Endothelial cell of umbilical vein (primary cell): ENCODE results near the gene LTF. TPM values are rescaled to one million over a fixed set of nuclear protein-coding genes. Genes with fewer than 3 reads are reported as not detected.

Source experiments
- BruUV-seq: library from RNA; stranded (reverse); fragments of 400-500 nt; replicated peaks from 2 replicates; lab custom pipeline; 2021; lab: Mats Ljungman, UMichigan
- CTCF ChIA-PET: fragments of 300-600, 350-600 bp; sonication (Branson Sonifier 250); formaldehyde crosslinking; loops from one replicate; lab custom pipeline; 2021; ENCODE audit warnings: antibody characterized with exemption, inconsistent platforms; lab: Charles Lee
- POLR2A ChIA-PET: fragments of 300-600, 350-600 bp; sonication (Branson Sonifier 250); formaldehyde crosslinking; loops from one replicate; lab custom pipeline; 2021; ENCODE audit warnings: antibody characterized with exemption, inconsistent platforms; lab: Charles Lee
- DNase-seq: peaks from one replicate; pipeline ENCODE4 v3.0.0-alpha.2; 2011; ENCODE audit warnings: low read depth, low spot score
- FAIRE-seq: peaks from 2 replicates; lab custom pipeline; 2011; peaks lifted over from hg19 to GRCh38; lab: Jason Lieb, UNC
- H2AFZ ChIP-seq: 2 replicates; pipeline ENCODE4 v1.6.0; 2012; ENCODE audit warnings: low read depth, low read length, control low read depth, inconsistent platforms
- H3K27ac ChIP-seq: 2 replicates; pipeline ENCODE4 v1.5.1; 2011; ENCODE audit warnings: low read depth, mild to moderate bottlenecking, control low read depth, low read length, moderate library complexity; ENCODE audit not compliant: insufficient read depth
- H3K27me3 ChIP-seq, 2 experiments: 2 replicates each; pipeline versions ENCODE4 v1.6.0 to v1.6.1; 2011; ENCODE audit warnings: low read length in 2 of 2, mixed read lengths in 1 of 2; ENCODE audit not compliant: control insufficient read depth in 2 of 2, insufficient read depth in 2 of 2
- H3K36me3 ChIP-seq, 2 experiments: 2 replicates in 1 of 2; 3 replicates in 1 of 2; pipeline ENCODE4 v1.5.1; 2011; ENCODE audit warnings: low read length in 2 of 2, mild to moderate bottlenecking in 1 of 2, moderate library complexity in 1 of 2; ENCODE audit not compliant: control insufficient read depth in 2 of 2, insufficient read depth in 2 of 2; ENCODE audit errors: extremely low read depth in 1 of 2
- H3K4me1 ChIP-seq: 3 replicates; pipeline ENCODE4 v1.5.1; 2011; ENCODE audit warnings: mild to moderate bottlenecking, low read length; ENCODE audit not compliant: control insufficient read depth, insufficient read depth; ENCODE audit errors: extremely low read depth
- H3K4me2 ChIP-seq: 2 replicates; pipeline ENCODE4 v1.6.1; 2011; ENCODE audit warnings: low read length, control low read depth, mixed read lengths; ENCODE audit not compliant: insufficient read depth
- H3K4me3 ChIP-seq, 3 experiments: fragments of 200-600 bp in 1 of 3; sonication (generic), shearing (Covaris generic) in 1 of 3; replicated peaks in 1 of 3; 2 replicates each; pipeline ENCODE4 v1.5.1; 2011 to 2016; ENCODE audit warnings: control low read depth in 3 of 3, low read length in 3 of 3, mild to moderate bottlenecking in 2 of 3, inconsistent platforms in 1 of 3, low read depth in 1 of 3, moderate library complexity in 1 of 3; ENCODE audit not compliant: insufficient read depth in 1 of 3
- H3K79me2 ChIP-seq: 2 replicates; pipeline ENCODE4 v1.6.0; 2012; ENCODE audit warnings: low read length, inconsistent platforms; ENCODE audit not compliant: control insufficient read depth, insufficient read depth
- H3K9ac ChIP-seq: replicated peaks from 2 replicates; pipeline ENCODE3; 2011; ENCODE audit warnings: low read length, control low read depth; ENCODE audit not compliant: insufficient read depth; ENCODE audit errors: extremely low read depth
- H3K9me1 ChIP-seq: replicated peaks from 3 replicates; pipeline ENCODE4 v1.6.0; 2011; ENCODE audit warnings: mild to moderate bottlenecking, low read length; ENCODE audit not compliant: control insufficient read depth, insufficient read depth; ENCODE audit errors: extremely low read depth
- H3K9me3 ChIP-seq: replicated peaks from 2 replicates; pipeline ENCODE4 v1.5.1; 2012; ENCODE audit warnings: low read length, inconsistent platforms; ENCODE audit not compliant: control insufficient read depth, insufficient read depth
- H4K20me1 ChIP-seq: replicated peaks from 2 replicates; pipeline ENCODE3; 2011; ENCODE audit warnings: mild to moderate bottlenecking, low read length; ENCODE audit not compliant: control insufficient read depth, insufficient read depth; ENCODE audit errors: extremely low read depth
- EZH2 ChIP-seq: IDR thresholded peaks from 2 replicates; pipeline ENCODE4 v1.6.1; 2012; ENCODE audit warnings: borderline replicate concordance, low read depth, mild to moderate bottlenecking, moderate library complexity, low read length, inconsistent platforms; ENCODE audit not compliant: severe bottlenecking
- FOS ChIP-seq: IDR thresholded peaks from 2 replicates; pipeline ENCODE4 v1.6.1; 2011; ENCODE audit warnings: mild to moderate bottlenecking, low read length, moderate library complexity, borderline replicate concordance; ENCODE audit not compliant: insufficient read depth
- GATA2 ChIP-seq: IDR thresholded peaks from 2 replicates; pipeline ENCODE4 v1.7.0; 2011; ENCODE audit warnings: low read depth, mild to moderate bottlenecking, moderate library complexity, mixed read lengths, low read length; ENCODE audit not compliant: insufficient read length, insufficient read depth
- JUN ChIP-seq: IDR thresholded peaks from 2 replicates; pipeline ENCODE4 v1.6.1; 2011; ENCODE audit warnings: borderline replicate concordance, low read depth; ENCODE audit not compliant: insufficient read length, insufficient read depth
- MYC ChIP-seq: IDR thresholded peaks from one replicate; pipeline ENCODE4 v1.6.1; 2011; ENCODE audit warnings: mild to moderate bottlenecking, low read depth, low read length
- POLR2A ChIP-seq: IDR thresholded peaks from 2 replicates; pipeline ENCODE4 v1.6.1; 2012; ENCODE audit warnings: low read depth, mild to moderate bottlenecking, control low read depth, low read length
- POLR2AphosphoS5 ChIP-seq: IDR thresholded peaks from 2 replicates; pipeline ENCODE4 v1.6.1; 2012; ENCODE audit warnings: low read depth, mild to moderate bottlenecking, control low read depth, low read length, moderate library complexity; ENCODE audit not compliant: insufficient read depth
- dilution Hi-C: fragments of 300-500 bp; cut with MboI; formaldehyde crosslinking; loops from one replicate; pipeline ENCODE4 v1.15.0; 2019; ENCODE audit warnings: low sequenced_read_pairs; ENCODE audit not compliant: extremely low pct_ligation_motif_present
- intact Hi-C: fragments of 100-400 bp; cut with micrococcal nuclease; formaldehyde crosslinking; loops from one replicate; pipeline ENCODE4 v1.10.0; 2022
- polyA plus RNA-seq, 4 experiments: library from polyadenylated mRNA; depleted of rRNA in 3 of 4; stranded (reverse) in 3 of 4; unstranded in 1 of 4; fragments of >200 nt; gene quantifications; 2 replicates each; pipeline versions ENCODE4 v1.2.1 to v1.2.3, GENCODE V29; 2011 to 2012; ENCODE audit warnings: missing spikeins in 1 of 4
- total RNA-seq: library from RNA; stranded (reverse); gene quantifications from 2 replicates; pipeline ENCODE4 v1.2.3, GENCODE V29; 2021
- TF ChIP-seq, protein P1 (sequence below), 2 donors: IDR thresholded peaks; 1 replicate in 1 of 2; 2 replicates in 1 of 2; pipeline ENCODE4 v1.5.1; 2011; ENCODE audit warnings: low read length in 2 of 2, mild to moderate bottlenecking in 2 of 2, moderate library complexity in 2 of 2, control low read depth in 1 of 2, inconsistent platforms in 1 of 2, low read depth in 1 of 2; ENCODE audit not compliant: insufficient read depth in 1 of 2; ENCODE audit errors: extremely low read depth in 1 of 2
- TF ChIP-seq, protein P2 (sequence below): IDR thresholded peaks from 2 replicates; pipeline ENCODE4 v1.6.1; 2011; ENCODE audit not compliant: insufficient read depth, insufficient read length

LTF gene
- total and polyA plus RNA-seq, 2 donors (not counting 3 experiments of a cell fraction or from before 2014, with no cell fraction given), result not detected

DNA sequence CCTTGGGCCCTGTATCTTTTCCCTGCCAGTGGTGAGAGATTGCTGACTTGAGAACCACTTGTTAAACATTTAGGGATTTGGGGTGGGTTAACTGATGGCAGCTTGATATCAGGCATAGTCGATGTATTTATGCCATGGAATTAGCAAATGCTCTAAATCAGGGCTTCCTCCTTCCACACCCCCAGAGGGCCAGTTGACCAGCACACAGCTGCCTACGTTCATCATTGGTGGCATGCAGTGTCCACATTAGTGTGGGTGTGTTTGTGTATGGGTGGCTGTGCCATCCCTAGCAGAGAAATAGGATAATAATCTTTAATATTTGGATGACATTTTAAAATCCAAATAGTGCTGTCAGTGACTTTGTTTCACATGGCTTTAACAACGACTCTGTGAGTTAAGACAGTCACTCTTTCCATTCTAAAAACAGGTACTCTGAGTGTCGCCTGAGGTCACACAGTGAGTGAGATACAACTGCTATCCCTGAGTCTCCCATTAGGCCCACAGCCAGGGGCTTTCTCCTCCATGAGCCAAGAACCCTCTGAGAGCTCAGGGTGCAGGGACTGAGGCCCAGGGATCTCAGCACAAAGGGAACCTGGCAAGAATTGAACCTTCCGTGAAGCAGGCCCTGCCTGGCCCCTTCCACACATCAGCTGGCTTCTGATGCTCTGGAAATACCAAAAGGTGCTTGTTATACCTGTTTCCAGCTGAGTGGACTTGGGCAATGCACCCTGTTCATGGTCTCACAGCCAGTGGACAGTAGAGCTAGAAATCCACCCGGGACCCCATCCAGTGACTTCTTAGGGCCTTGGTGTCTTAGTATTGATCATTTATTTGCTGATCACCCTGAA, 4.3 kb upstream of the LTF start:
- no TSS peak for BruUV-seq

More for the DNA sequence above, 4.3 kb upstream of the LTF start:
- Histone ChIP-seq H3K36me3 (no peaks in the 10 kb centered on the region), H3K9me1 (no peaks in the 10 kb centered on the region), H3K9me3 (no peaks in the 10 kb centered on the region), H3K9ac (no peak overlapping the region), H3K27ac (no peak overlapping the region), H3K4me2 (no peak overlapping the region), H3K4me3 (no peak overlapping the region), H4K20me1 (no peaks in the 10 kb centered on the region), H3K79me2 (no peaks in the 10 kb centered on the region), H3K4me1 (no peaks in the 10 kb centered on the region), H2AFZ (no peak overlapping the region), H3K27me3 (no peaks in the 10 kb centered on the region)
- TF ChIP-seq MYC (no peak), GATA2 (no peak), POLR2AphosphoS5 (no peak), POLR2A (no peak), FOS (no peak), JUN (no peak), EZH2 (no peak)
- TF ChIP-seq, protein P1, sequence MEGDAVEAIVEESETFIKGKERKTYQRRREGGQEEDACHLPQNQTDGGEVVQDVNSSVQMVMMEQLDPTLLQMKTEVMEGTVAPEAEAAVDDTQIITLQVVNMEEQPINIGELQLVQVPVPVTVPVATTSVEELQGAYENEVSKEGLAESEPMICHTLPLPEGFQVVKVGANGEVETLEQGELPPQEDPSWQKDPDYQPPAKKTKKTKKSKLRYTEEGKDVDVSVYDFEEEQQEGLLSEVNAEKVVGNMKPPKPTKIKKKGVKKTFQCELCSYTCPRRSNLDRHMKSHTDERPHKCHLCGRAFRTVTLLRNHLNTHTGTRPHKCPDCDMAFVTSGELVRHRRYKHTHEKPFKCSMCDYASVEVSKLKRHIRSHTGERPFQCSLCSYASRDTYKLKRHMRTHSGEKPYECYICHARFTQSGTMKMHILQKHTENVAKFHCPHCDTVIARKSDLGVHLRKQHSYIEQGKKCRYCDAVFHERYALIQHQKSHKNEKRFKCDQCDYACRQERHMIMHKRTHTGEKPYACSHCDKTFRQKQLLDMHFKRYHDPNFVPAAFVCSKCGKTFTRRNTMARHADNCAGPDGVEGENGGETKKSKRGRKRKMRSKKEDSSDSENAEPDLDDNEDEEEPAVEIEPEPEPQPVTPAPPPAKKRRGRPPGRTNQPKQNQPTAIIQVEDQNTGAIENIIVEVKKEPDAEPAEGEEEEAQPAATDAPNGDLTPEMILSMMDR (IDR thresholded peaks at IDR 0.05; ENCODE audit: extremely low read depth in 1 of 2, insufficient read depth in 1 of 2, low read depth in 1 of 2, low read length in 2 of 2), result no peak
- TF ChIP-seq, protein P2, sequence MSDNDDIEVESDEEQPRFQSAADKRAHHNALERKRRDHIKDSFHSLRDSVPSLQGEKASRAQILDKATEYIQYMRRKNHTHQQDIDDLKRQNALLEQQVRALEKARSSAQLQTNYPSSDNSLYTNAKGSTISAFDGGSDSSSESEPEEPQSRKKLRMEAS, result no peak
- ChIA-PET POLR2A (no interaction called here), CTCF (interaction anchor here (1.2 to 1.6 kb wide), 2 partner anchors 20 to 192 kb away, joined by 3 to 7 read pairs; no protein-coding TSS in a partner anchor)
- DNase-seq (no peak), FAIRE-seq (no peak)
- intact Hi-C loops (no loop called here), dilution Hi-C loops (no loop called here)
